AG09319 (cell line): Measurements from ENCODE around the gene MRPL4.
A peak's percentile ranks its signal among the peaks of the same experiment; 100 is the strongest.

ENCODE experiments used
- DNase-seq: peaks from one replicate; pipeline ENCODE4 v3.0.0-alpha.2; 2010; ENCODE audit warnings: low read depth; ENCODE audit errors: extremely low read depth
- CTCF ChIP-seq: IDR thresholded peaks from 2 replicates; pipeline ENCODE4 v1.5.1; 2011; ENCODE audit warnings: low read depth, mild to moderate bottlenecking, inconsistent platforms, low read length, moderate library complexity

Gene MRPL4

GRCh38 chr19:10211691-10212090 is 40.3 kb upstream of the MRPL4 start:
- TF ChIP-seq CTCF, result no peak
- DNase-seq, result no peak

GRCh38 chr19:10214784-10215183 is 37.2 kb upstream of the MRPL4 start:
- DNase-seq, result no peak

GRCh38 chr19:10217085-10217484 is 34.9 kb upstream of the MRPL4 start:
- TF ChIP-seq CTCF, result no peak
- no peak for DNase-seq

More at GRCh38 chr19:10214784-10215183, 37.2 kb upstream of the MRPL4 start:
- no peak for TF ChIP-seq CTCF

GRCh38 chr19:10219678-10220077 is 32.3 kb upstream of the MRPL4 start:
- DNase-seq, result no peak

GRCh38 chr19:10220695-10221094 is 31.3 kb upstream of the MRPL4 start:
- no peak for DNase-seq
- TF ChIP-seq CTCF, result no peak

More at GRCh38 chr19:10219678-10220077, 32.3 kb upstream of the MRPL4 start:
- peak; percentile 54 for TF ChIP-seq CTCF

- no peak for DNase-seq
- no peak for TF ChIP-seq CTCF
Observed at GRCh38 chr19:10222201-10222890, 29.7 kb upstream of the MRPL4 start.

GRCh38 chr19:10223488-10224213 is 28.4 kb upstream of the MRPL4 start:
- no peak for TF ChIP-seq CTCF
- DNase-seq, result no peak
